Ureter (tissue), 1 donor: ENCODE results near the gene HTR5A. TPM values are rescaled to one million over a fixed set of nuclear protein-coding genes. Genes with fewer than 3 reads are reported as not detected.
"Not testable (repeated sequence)": the region's sequence is repeated elsewhere in the genome, so short reads cannot be mapped to it uniquely, and the experiment has no call there.

Experiments
- DNase-seq: peaks from one replicate; pipeline ENCODE4 v3.0.0-alpha.2; 2020; ENCODE audit warnings: low spot score
- total RNA-seq: library from RNA; stranded (reverse); gene quantifications from one replicate; pipeline ENCODE4 v1.2.4, GENCODE V29; 2023
- donor health status: DM: yes; HTN: yes; CAD: no.

HTR5A gene
- not detected for total RNA-seq

DNA sequence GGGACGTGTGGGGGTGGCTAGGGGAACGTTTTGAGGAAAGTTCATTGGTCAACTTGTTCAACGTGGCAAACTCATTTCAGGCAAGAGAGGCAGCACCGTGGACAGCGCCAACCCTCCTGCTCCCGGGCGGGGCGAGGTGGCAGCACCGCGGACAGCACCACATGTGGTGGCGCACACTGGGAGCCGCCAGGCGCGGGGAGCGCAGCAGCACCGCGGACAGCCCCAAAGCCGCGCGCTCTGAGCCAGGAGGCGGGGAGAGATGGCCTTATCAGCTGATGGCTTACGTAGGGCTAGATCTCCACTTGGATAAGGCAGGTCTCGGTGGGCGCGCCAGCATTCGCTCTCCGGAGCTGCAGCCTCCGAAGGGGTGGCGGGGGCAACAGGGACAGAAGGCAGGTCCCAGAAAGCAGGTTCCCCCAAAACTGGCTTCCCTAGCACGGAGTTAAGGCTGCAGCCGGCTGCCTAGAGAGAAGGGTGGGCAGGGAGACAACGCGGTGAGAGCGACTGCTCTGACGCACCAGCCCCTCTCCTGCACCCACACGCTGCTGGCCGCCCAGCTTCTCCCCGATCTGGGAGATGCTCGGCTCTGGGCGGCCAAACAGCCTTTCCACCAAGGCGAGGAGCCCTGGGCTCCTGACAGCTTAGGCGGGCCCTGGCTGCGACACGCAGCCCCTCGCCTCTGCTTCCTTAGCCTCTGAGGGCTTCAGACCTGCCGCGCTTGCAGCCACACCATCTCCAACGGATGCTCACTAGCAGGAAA lies at the start of gene HTR5A:
HTR5A (plus strand) TSS at position 333 of the 760 bp plus-strand sequence. CDS start 576 bp downstream, outside the sequence.
- DNase-seq: peak; percentile 78

DNA sequence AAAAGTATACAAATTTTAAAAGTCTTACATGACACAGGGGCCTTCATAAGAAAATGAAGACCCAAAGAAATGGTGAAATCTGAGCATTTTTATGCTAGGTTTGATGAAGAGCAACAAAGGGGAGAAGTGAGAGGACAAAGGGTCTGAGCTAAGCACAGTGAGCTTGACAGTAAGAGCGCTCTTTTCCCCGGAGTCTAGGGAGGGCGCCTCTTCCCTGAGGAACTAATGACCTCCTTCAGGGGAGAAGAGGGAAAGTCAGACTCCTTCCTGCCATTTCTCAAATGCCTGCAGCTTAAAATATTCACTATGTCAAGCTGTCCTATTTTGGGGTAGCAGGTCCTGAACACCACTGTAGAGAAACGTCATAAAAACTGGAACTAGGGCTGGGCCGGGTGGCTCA lies 49.1 kb upstream of the HTR5A start:
- no peak for DNase-seq

DNA sequence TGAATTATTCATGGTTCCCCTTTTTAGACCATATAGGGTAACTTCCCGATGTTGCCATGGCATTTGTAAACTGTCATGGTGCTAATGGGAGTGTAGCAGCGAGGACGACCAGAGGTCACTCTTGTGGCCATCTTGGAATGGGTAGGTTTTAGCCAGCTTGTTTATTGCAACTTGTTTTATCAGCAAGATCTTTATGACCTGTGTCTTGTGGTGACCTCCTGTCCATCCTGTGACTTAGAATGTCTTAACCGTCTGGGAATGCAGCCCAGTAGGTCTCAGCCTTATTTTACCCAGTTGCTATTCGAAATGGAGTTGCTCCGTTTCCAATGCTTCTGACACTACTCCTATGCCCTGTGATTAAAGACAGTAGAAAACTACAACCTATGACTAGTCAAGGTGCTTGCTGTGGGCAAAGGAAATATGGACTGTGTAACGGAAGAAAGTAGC lies 48.4 kb upstream of the HTR5A start:
- no peak for DNase-seq

DNA sequence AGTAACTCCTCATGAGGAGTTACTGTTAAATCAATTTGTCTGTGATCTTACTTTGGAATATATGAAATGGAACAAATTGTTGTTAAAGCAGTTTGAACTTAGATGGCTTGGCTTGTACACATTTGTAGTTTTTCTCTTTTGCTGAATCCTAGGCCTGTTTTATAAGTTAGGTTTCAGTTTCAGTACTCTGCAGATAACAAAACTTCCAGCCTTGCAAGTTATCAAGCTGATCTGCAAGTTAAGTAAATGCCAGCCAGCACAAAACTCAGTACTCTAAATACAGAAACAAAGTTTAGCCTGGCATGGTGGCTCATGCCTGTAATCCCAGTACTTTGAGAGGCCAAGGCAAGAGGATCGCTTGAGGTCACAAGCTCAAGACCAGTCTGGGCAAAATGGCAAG lies 42.2 kb upstream of the HTR5A start:
- no peak for DNase-seq

DNA sequence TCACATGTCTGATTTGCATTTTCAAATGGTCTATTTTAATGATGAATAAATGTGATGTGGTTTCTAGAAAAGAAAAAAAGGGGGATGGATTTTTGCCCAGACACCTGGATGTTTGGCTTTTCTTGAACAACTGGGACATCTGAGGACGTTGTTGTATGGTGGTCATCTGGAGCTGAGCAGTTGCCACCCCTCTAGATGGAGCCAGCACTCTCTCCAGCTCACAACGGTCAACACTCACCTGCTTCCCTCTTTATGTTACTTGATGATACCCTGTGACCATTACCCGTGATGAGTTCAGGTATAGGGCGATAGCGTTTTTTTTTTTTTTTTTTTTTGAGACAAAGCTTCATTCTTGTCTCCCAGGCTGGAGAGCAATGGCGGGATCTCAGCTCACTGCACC lies 37.1 kb upstream of the HTR5A start:
- DNase-seq: no peak

DNA sequence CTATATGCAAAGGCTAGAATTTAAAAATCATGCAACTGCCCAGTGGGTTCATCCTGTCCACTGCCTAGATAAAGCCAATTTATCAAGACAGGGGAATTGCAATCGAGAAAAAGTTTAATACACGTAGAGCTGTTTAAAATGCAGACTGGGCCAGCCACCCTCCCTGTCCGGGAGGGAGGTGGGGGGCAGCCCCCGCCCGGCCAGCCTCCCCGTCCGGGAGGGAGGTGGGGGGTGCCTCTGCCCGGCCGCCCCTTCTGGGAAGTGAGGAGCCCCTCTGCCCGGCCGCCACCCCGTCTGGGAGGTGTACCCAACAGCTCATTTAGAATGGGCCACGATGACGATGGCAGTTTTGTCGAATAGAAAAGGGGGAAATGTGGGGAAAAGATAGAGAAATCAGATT lies 35.6 kb upstream of the HTR5A start:
- not testable (repeated sequence) for DNase-seq

DNA sequence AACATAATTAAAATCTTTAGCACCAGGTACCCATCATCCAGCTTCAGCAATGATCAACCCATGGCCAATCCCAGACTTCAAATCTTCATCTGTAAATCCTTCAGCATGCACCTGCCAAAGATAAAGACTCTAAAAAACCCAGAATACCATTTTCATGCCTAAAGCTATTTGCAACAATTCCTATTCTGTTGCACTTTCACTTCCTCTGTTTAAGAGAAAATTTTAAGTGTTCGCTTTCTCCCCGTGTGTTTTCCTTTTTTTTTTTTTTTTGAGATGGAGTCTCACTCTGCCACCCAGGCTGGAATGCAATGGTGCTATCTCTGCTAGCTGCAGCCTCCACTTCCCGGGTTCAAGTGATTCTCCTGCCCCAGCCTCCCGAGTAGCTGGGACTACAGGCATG lies 31.8 kb upstream of the HTR5A start:
- no peak for DNase-seq

DNA sequence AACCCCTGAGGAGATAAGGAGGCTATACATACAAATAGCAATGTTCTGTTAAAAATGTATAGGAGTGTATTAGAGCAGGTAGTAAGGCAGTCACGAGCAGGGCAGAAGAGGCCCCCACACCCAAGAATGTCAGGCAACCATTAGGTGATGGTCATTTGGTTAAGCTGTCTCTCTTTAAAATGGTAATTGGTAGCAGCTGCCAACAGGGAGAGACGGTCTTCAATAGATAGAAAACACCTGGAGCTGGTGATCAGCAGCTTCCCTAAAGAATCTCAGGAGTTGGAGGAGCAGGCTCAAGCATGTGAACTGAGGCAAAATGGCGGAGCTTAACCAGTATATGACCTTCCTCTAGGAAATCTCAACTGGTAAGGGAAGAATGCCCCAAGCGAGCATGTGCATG lies 26.4 kb upstream of the HTR5A start:
- no peak for DNase-seq

DNA sequence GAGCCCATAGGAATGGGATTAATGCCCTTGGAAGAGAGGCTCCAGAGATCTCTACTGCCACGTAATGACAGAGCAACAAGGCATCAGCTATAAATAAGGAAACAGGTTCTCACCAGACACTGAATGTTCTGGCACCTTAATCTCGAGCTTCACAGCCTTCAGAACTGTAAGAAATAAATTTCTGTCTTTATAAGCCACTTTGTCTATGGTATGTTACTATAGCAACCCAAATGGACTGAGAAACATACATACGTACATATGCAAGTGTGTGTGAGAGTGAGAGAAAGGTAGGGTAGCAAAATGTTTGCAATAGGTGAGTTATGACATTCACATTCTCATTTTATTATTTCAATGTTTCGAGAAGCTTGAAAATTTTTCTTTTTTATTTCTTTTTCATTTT lies 22.1 kb upstream of the HTR5A start:
- DNase-seq: no peak

DNA sequence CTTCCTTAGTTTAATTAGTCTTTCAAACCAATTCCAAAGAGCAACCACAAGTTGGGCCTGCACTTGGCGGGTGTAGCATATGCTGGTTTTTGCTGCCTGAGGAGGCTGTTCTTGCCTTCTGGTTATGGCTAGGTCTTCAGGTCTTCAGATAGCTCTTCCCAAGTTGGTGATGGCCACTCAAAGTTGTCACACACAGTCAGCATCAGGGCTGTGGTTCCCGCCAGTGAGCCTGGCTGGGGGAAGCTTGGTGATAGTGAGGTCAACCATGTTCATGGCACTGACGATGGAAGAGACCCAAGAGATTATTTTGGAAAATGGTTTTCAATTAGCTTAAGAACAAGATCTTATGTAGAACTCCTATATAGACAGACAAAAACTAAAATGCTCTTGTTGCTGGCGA lies 18.8 kb upstream of the HTR5A start:
- DNase-seq: no peak

DNA sequence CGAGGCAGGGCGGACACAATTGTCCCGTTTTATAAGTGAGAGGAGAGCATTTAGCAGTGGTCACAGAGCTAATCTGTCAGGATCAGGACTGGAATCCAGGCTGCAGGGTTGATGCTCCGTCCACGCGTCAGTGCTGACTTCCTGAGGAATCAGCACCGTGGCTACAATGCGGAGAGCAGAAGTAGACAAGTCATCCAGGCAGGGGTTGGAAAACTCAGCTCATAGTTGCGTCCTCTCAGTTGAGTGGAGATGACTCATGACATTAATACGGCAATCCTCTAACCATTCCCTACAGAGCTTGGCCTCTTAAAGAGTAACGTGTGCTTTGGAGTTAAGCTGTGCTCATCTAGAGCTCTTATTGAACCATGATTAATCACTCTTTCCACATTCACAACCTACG lies 17.1 kb upstream of the HTR5A start:
- DNase-seq: no peak

DNA sequence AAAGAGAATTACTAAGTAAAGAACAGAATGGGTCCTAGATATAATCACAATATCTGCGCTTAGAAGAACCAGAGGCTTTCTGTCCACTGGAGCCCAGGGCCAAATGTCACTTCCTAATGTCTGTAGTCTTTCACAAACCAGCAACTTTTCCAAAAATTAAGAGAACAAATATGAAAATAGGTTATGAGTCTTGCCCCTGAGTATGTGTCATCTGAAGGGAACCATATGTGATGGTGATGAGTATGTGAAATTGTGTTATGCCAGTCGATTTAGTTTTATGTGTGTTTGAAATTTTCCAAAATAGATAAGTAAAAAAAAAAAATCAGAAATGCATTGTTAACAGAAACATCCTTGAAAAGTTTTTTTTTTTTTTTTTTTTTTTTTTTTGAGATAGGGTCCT lies 15.4 kb upstream of the HTR5A start:
- DNase-seq: no peak

DNA sequence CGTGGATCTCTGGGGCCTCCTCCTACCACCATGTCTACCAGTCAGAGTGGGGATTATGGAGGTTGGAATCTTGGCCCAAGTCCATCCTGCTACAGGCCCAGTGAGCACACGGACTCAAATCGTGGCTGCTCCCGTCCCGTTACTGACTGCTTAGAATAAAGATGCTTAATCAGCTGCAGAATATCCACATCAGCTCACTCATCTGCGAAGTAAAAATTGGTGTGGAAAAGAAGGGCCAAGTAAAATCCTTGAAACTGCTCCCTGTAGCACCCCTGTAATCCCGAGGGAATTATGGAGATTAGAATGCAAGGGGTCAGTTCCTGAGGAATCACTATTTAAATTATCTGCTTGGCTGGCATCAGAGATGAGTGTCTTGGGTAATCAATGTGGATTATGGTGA lies 13.0 kb upstream of the HTR5A start:
- no peak for DNase-seq

DNA sequence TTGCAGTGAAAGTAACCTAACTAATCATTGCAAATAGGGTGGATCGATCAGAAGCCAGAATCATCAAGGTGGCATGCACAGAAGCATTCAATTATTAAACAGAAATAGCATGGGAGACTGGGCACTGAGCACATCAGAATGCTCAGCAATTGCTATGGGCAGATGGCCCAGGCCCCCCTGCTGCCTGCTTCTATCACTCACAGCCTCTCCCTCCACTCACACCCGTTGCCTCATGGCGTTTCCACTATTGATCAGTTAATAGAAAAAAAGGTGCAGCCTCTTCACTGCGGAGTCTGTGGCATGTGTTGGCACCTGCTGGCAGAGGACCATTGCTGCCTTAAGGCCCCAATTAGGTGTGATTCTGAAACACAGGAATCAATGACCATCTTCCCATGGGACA lies 11.2 kb upstream of the HTR5A start:
- DNase-seq: no peak

DNA sequence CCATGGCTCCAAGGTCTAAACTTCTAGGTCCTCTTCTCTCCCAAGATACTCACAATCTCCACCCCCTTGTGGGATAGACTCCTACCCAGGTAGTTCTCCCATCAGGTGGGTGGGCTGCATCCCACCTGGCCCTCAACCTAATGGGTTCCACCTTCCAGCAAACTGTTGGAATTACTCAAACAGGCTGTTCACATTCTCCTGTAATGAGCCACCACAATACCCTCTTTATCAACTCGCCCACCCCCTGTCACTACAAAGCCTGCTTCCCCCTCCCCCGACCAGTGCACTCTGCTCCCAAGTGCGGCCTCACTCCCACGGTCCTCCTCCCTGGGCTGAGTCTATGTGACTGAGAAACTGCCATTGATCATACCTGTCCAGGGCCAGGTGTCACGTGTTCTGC lies 10.4 kb upstream of the HTR5A start:
- DNase-seq: no peak

DNA sequence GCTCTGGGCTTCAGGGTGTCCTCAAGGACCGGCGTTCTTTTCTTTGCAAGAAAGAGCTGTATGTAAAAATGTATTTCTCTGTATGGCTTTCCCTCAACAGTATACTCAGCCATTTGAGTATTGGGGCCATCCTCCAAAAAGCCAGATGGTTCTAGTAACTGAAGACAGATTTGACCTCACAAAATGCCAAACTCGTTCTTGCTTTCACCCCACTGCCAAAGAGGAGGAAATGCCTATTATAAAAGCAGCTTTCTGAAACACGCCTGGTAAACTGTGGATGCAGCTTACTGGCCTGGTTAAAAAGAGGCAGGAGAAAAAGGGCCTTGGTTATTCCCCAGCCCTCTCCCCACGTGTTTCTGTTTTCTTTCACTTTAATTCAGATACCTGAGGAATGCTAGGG lies 7.7 kb upstream of the HTR5A start:
- no peak for DNase-seq

DNA sequence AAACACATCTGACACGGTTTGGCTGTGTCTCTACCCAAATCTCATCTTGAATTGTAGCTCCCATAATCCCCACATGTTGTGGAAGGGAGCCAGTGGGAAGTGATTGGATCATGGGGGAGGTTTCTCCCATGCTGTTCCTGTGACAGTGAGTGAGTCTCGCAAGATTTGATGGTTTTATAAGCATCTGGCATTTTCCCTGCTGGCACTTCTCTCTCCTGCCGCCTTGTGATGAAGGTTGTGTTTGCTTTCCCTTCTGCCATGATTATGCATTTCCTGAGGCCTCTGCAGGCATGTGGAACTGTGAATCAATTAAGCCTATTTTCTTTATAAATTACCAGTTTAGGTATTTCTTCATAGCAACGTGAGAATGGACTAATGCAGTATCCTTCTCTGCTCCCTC lies 5.9 kb upstream of the HTR5A start:
- DNase-seq: no peak

DNA sequence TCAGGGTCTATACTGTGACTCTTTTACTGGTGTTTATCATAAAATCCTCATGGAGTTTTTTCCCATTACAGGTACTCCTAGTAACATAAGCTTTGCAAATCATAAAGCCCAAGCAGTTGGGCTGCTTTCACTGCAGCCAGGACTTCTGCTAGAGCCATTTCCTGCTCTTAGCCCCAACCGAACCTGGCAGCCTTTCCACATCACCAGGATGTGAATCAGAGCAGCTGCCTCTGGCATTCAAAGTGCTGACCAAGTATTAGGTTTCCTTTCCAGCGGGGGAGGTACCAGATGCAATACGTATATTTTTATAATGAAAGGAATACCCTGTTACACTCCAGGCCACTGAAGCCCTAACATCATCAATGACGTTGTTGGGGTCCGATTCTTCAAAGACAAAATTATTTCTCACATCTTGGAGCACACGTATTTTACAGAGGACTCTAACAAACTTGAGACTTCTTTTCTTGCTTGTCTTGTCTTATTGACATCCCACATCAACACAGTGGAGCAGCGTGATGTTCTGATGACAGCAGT lies 3.6 kb upstream of the HTR5A start:
- no peak for DNase-seq

DNA sequence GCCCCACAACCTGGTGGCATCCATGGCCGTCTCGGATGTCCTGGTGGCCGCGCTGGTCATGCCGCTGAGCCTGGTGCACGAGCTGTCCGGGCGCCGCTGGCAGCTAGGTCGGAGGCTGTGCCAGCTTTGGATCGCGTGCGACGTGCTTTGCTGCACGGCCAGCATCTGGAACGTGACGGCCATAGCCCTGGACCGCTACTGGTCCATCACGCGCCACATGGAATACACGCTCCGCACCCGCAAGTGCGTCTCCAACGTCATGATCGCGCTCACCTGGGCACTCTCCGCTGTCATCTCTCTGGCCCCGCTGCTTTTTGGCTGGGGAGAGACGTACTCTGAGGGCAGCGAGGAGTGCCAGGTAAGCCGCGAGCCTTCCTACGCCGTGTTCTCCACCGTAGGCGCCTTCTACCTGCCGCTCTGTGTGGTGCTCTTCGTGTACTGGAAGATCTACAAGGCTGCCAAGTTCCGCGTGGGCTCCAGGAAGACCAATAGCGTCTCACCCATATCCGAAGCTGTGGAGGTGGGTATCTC lies 1.1 kb downstream of the HTR5A start:
- DNase-seq: no peak

DNA sequence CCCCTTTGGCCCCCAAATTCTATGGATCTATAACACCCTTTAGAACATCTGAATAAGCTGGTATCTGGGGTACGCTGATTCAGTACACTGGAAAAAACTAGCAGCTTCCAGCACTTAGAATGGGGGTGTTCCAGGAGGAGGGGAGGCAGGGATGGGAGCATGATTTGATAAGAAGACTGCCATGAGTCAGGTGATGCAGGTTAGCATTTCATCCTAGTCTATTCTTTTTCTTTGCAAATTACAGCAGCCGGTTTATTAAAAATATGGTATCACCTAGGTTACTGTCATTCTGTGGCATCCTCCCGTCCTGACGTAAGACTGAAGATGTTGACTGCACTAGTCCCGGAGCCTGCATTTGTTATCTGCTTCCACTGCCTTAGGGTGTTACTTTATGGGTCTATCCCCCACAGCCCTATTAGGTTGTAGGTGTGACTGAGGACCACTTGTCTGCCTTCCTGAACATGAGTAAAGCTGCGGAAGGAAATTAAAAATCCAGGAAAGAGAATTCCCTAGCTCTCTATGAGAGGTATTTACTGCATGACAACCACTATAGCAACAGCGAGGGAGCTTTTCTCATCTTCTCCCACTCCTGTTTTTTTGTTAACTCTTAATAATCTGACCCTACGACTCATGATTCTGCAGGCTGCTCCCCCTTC lies 1.9 kb downstream of the HTR5A start:
- no peak for DNase-seq

DNA sequence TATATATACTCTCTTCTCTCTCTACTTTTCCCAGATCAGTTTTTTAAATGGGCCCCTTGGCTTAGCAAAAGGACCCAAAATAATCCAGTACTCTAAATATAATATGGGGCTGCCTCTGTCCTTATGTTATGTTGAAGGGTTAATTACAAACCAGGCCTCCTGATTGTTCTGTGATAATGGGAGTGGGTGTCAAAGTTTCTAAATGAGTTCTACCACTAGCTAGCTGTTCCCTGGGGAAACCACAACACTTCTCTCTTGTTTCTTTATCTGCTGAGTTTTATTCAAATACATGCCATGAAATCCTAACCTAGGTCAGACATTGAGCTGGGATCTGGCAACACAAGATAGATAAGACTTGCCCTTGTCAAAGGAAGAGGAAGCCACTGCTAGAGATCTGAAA lies 3.8 kb downstream of the HTR5A start:
- no peak for DNase-seq

DNA sequence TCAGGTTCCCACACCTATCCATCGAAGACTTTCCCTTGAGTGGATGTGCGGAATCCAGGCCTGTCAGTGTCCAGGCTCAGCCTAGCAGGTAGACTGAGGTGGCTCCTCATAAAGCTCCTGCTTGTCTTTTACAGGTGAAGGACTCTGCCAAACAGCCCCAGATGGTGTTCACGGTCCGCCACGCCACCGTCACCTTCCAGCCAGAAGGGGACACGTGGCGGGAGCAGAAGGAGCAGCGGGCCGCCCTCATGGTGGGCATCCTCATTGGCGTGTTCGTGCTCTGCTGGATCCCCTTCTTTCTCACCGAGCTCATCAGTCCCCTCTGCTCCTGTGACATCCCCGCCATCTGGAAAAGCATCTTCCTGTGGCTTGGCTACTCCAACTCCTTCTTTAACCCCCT lies 13.9 kb downstream of the HTR5A start:
- peak; percentile 20 for DNase-seq

DNA sequence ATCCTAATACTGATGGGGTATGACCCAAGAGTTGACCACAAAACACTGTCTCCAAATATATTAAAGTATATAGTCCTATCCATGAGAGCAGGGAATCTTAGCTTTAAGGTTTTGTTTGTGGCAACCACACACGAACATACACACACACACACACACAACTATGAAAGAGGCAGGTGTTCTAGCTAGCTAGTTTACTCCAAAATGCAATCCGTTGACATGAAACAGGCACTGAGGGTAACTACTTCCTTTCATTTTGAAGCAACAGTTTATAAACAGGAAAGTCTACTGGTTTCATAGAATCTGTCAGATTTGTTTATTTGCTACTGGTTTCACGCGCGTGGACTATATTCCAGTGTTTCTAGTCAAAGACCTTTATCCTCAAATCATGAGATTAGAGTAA lies 14.8 kb downstream of the HTR5A start:
- no peak for DNase-seq
